NCI-H510A (cell line): Measurements from ENCODE around the gene DBX2.
"Not testable (repeated sequence)": the region's sequence is repeated elsewhere in the genome, so short reads cannot be mapped to it uniquely, and the experiment has no call there.

Experiments
- DNase-seq: peaks from one replicate; lab custom pipeline; 2025; lab: John Stamatoyannopoulos, UW

DBX2 gene

DNA sequence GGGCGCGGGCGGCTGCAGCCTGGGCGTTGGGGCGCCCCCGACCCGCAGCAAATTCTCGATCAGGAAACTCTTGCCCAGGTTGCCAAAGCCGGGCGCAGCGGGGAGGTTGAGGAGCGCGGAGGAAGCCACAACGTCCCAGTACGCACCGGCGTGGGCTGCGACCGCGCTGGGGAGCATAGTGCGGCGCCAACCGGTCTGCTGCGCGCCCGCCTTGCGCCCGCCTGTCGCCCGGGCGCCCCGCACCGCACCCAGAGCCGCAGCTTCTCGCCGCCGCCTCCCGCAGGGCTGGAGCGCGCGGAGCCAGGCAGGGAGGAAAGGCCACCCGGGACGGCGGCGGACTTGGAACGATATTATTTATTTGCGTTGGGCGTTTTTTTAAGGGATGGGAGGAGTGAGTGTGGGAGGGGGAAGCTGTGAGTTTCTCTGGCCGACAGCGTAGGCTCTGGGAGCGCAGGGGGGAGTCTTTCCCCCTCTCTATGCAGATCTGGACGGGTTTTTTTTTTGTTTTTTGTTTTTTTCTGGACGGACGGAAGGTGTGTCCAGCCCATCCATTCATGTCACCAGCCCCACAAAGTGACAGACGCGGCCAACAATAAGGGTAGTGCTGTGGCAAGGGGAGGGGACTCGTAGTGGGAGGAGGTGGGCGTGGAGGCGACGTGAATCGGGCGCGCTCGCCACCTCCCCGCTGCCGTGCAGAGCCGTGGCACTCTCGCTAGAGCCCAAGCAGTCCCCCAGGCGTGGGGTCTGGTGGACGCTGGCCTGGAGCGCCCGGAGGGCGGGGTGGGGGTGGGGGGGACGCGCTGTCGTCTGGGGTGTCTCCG lies at the start of gene DBX2:
Gene DBX2, minus strand, starts transcription at position 349 of the 821 bp plus-strand sequence. Its CDS starts 172 bp downstream, at position 177.
- no peak for DNase-seq

DNA sequence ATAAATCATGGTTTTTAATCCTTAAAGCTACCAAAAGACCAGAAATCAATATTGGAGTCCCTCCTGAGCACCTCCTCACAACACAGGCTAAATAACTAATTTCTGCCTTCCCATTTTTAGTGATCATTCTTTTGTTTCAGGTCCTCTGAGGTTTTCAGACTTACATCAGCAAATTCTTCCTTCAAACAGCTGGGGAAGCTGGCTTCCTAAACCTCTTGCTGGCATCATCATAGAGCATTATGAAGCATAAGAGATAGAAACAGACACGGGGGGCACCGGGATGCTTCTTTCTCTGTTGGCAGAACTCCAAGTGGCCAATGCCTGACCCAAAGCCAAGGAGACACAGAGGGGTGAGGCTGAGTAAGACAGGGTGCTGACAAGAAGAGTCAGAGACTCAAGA lies 47.9 kb upstream of the DBX2 start:
- no peak for DNase-seq

DNA sequence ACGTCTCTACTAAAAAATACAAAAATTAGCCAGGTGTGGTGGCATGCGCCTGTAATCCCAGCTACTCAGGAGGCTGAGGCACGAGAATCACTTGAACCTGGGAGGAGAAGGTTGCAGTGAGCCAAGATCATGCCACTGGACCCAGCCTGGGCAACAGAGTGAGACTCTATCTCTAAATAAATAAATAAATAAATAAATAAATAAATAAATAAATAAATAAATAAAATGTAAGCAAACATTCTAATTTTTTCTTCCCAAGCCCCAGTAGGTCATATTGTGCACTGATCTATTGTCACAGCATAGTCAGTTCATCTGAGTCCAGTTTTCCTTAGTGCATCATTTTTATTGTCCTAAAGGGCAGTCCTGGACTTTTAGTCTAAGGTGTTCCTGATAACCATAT lies 44.5 kb upstream of the DBX2 start:
- DNase-seq = not testable (repeated sequence)

DNA sequence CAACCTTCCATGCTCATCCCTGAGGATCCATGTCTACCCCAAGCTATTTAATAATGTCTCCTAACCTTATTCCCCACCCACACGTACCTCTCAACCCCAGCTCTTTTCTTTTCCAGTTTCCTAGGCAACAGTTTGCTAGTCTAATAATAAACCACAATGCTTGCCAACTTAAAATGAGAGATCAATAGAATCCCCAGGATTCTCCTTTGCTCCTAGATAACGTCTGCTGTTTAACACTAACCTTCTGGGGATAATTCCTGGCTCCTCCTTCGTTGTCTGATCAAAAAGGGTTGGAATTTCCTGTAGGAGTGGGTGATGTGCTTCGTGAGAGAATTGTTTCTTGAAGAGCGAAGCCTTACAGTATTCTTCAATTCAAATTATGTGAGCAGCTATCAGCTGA lies 42.2 kb upstream of the DBX2 start:
- DNase-seq = no peak

DNA sequence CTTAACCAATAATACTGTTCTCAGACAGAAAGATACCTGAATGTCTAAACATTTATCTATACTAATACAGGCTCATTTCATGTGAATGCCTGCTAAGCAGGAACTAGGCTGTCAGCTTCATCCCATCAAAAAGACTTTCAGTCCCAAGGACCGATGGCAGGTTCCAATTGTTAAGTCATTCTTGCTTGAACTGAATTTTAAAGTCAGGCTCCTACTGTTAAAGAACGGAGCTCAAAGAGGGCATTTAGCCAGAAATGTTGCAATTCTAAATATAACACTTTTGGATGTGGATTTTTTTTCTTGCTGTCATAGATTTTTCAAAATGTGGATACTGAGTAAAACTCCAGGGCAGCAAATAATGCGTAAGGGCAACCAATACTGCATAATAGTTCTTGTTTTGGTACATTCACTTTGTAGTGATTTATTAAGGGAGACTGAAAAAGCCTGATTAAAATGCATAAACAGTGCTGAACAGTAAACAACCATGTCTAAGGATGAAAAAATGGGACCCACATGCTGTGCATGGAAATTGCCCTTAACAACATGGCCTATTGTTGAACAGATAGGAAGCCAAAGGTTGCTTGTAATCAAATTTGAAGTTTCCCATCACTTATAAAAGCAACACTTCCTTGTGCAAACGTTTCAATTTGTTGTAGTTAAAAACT lies 38.6 kb upstream of the DBX2 start:
- DNase-seq = no peak

DNA sequence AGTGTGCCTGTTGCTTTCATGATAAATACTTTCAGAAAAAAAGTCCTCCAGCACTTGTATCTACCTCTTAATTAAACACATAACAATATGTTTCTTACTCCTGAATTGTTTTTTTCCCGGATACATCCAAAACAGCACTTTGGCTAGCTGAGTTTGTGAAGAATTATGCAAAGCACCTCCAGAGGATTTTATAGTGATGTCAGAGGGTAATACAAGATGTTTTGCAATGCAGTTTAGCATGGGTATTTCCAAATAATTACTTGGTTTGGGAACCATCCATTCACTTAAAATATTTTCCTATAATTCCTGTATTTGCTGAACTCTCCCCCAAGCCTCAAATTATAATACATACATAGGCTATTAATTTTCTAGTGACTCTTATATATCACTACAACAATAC lies 37.7 kb upstream of the DBX2 start:
- DNase-seq = no peak

DNA sequence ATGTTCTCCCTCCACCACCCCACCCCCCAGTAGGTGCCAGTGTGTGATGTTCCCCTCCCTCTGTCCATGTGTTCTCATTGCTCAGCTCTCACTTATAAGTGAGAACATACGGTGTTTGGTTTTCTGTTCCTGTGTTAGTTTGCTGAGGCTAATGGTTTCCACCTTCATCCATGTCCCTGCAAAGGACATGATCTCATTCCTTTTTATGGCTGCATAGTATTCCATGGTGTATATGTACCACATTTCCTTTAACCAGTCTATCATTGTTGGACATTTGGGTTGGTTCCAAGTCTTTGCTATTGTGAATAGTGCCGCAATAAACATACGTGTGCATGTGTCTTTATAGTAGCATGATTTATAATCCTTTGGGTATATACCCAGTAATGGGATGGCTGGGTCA lies 33.3 kb upstream of the DBX2 start:
- DNase-seq = not testable (repeated sequence)

DNA sequence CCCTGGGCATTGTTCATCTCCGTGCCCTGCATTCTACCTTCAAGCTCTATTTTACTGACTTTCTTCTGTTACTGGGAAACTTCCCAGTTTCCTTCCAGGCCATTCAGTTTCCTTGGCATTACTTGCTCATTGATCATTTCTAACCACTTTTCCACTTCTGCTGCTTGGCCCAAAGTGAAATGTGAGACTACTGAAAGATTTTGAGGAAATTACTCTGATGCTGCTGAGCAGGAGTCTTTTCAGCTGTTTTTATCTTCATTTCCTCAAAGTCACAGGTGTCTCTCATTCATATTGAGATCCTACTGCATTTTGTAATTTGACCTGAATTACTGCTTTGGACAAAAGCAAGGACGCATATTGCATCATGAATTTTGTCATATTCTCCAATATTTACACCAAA lies 26.4 kb upstream of the DBX2 start:
- no peak for DNase-seq

DNA sequence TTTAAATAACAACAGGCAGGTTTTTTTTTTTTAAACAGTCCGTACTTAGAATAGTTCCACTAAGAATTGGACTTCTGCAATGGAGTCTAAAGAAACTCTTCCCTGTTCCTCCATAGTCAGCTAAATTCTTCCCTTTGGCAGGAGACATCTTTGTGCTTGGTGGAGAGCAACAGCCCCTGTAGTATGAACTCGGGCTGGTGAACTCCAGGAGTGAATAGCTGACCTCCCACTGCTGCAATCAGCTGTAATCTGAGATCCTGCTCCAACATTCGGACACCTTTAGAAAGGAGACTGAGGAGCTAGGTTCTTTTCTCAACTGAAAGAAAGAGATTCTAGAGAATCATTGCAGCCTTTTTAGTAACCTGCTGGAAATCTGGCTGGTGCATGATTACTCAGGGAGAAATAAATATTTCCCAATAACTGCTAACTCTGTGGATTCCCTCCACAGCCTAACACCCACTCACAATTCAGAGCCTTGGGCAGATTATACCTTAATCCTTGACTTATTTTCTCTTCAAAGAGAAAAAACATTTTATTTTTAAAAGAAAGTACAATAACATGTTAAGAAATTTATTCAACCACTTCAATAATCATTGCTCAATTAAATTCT lies 25.6 kb upstream of the DBX2 start:
- no peak for DNase-seq

DNA sequence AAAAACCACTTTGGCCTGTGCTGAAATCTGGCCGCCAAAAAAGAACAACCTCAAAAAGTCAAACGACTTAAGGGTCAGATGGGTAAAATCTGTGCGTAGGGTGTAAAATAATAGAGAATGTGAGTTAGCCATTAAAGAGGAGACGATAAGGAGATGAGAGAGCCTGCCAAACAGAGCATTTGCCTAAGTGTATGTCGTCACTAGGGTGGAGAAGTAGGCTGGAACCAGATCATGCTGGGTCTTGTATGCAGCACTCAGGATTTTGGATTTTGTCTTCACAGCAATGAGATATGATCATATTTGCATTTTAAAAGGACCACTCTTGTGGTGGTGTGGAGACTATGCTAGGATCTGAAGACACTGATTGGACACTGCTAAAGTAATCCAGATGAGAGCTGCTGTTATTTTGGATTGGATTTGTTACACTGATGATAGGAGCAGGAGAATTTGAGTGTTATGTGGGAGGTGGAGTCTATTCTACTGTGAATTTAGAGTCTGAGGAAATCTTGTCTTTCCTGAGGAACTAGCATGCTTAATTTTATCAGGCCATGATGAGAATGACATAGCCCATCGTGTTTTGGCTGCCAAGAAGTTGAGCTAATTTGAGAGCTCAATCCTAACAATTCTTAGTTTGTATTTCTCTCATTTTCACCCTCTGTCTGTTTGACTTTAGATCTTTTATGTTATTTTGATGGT lies 24.8 kb upstream of the DBX2 start:
- DNase-seq = no peak

DNA sequence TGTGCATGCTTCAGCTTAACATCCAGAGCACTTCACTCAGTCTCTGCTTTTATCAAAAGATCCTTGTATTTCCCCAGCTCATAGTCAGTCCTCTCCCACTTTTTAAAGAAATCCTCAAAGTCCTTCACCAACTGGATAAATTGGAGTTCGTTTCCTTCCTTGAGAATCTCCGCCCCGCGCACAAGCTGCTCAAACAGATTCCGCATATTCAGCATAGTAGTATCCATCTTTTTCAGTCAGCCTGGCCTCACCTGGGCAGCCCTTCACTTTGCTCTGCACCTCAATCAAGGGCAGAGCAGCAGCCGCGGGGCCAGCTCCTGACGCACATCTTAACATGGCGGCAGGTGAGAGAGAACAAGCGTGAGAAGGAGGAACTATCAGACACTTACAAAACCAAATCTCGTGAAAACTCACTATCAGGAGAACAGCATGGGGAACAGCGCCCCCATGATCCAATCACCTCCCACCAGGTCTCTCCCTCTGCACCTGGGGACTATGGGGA lies 14.3 kb upstream of the DBX2 start:
- DNase-seq = no peak

DNA sequence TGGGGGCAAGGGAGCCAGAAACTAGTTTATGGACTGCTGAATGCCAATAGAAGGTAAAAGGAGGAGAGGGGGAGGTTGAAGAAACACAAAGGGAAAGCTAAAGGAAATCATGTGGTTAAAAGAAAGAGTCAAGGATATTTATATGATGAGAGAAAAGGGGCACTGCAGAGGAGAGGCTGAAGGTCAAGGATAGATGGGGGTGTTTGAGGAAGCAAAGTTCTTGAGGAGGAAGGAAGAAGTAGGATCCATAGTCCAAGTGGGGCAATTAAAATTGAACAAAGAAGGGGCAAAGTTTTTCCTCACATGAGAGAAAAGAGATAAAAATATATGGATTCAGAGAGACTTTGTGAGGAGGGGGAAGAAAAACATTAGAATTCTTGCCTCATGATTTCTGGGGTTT lies 10.1 kb upstream of the DBX2 start:
- DNase-seq = no peak

DNA sequence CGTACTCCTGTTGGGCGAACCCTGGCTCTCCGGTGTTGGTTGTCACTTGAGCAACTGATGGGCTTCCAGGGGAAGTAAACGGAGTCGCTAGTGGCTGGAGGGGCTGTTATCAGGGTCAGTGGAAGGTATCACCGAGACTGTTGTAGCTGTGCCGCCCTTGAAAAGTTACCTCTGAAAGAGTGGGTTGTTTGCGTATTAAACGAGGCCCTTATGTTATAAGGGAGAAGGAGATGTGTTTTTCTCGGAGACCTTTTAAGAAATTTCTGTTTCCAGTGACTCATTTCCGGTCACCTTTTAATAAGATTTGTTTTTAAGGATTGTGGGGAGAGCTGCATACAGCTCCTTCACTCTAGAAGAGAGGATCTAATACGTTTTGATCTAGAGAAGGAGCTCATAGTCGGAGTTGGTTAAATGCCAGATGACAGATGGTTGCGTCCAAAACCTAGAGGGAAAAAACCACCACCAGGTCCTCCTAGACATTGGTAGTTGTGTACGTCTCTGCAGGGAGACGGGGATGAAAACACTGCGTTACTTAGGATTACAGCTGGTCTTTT lies 750 bp upstream of the DBX2 start:
- no peak for DNase-seq

DNA sequence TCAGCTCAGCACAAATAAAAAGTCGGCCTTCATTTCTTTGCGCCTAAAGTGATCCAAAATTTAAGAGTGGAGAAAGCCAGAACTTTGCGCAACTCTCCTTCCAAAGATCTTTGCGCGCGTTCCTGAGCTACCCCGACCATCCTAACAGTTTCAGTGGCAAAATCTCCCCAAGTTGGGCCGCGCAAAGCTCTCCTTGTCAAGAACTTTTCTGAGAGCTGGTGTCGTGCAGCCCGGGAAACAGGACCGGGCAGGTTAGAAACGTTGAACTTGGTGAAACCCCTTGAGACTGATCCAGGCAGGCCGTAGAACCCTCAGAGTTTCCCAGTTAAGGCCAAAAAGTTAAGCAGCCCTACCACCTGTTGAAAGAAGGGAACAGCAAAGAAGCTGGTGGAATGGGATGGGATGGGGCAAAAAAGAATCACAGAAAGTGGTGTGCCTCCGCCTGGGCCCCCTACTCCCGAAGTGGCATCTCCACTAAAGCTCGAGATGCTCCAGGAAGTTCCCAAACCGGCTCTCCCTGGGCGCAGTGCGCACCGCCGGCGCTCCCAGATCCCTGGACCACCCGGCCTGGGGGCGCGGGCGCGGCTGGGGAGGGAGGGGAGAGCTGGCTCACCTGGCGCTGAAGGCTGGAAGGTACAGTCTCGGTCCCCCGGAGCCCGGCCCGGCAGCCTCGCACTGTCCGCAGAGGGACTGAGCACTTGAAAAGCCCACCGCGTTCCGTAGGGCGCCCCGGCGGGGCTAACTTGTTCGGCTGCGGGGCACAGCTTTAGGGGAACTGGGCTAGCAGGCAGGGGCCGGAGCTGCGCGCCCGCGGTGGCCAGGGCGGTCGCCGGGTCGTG lies 768 bp downstream of the DBX2 start:
- no peak for DNase-seq

DNA sequence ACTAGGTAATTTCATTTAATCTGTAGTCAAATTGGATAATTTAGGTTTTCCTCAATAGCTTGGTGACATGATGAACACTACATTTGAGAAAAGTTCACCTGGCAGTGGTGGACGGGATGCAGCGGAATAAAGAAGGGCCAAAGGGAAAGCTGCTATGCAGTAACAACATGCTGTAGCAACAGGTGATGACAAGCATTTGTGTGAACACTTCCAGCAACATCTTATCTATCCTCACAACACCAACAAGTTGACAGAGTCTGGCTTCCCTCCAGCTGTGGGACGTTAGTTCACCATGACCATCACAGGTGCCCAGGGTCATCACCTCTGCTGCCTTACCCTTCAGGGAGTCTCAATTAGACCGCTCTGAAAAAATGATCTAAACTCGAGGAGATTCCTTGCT lies 8.3 kb downstream of the DBX2 start:
- no peak for DNase-seq

DNA sequence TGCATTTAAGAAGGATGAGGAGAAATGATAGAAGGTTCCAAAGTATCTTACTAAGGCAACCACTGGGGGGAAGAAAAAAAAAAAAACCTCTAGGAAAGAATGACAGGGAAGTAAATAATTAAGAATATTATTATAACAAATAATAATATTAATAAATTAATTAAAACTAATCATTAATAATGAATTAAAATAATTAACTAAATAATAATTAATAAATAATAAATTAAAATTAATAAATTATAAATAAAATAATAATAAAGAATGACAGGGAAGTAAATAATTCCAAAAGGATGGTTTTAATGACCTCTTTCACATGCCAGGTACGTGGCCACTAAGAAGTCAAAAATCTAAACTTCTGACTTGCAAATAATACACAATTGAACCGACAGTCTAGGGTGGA lies 9.9 kb downstream of the DBX2 start:
- DNase-seq = no peak

DNA sequence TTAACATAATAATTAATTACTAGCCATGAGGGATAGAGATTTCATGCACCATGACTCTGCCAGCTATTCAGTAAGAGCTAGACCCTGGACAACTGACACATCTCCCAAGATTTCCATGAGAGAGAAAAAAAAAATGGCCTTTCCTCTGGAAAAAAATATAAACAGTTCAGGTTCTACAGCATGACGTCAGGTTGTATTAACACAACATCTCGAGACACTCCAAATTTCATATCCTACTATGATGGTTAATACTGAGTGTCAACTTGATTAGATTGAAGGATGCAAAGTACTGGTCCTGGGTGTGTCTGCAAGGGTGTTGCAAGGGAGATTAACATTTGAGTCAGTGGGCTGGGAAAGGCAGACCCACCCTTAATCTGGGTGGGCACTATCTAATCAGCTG lies 11.1 kb downstream of the DBX2 start:
- DNase-seq = no peak

DNA sequence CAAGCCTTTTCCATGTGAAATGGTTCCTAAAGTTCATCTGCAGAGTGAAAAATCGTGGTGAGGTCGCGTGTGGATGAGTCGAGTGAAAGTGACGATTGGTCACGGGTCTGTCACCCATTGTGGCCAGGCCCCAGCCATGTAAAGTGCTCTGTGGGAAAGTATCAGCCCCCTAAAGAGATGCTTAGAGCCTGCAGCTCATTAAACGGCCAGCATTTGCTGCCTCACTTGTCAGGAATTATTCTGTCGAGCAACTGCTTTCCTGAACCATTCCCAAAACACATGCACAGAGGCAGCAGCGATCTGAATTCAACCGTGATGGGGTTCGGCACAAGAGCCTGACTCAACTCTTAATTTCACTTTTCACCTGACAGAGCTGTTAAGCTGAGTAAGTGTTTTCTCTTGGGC lies 16.0 kb downstream of the DBX2 start:
- DNase-seq = no peak

DNA sequence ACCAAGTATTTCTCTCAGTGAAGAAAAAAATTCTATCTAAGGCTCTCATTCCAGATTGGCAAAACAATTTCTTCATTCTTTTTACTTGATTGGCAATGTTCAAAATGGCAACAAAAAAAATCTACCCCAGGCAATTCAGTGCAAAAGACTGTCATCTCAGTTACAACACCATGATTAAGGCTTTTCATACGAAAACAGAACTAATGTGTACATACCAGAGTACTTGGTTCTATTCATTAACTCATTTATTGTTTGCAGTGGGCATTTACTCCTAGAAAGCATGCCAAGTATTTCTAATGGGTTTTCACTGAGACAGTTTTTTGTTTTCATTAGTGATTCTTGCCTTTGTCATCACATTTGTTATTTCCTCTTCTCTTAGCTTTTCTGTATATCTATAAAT lies 33.0 kb downstream of the DBX2 start:
- DNase-seq = no peak

DNA sequence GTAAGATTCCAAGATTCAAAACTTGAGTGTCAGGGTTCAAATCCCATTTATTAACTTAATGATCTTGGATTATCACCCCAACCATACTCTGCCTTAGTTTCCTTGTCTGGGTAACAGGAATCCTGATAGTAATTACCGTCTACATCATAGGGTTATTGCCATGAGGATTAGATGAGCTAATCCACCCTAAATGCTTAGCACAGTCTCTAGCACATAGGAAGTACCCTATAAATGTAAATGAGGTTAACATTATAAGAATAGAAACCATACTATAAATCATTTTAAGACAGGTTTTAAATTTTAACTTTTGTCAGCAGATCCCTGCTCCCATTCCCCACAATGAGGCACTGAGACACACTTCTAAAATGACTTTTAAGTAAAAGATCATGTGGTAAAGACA lies 36.5 kb downstream of the DBX2 start:
- no peak for DNase-seq

DNA sequence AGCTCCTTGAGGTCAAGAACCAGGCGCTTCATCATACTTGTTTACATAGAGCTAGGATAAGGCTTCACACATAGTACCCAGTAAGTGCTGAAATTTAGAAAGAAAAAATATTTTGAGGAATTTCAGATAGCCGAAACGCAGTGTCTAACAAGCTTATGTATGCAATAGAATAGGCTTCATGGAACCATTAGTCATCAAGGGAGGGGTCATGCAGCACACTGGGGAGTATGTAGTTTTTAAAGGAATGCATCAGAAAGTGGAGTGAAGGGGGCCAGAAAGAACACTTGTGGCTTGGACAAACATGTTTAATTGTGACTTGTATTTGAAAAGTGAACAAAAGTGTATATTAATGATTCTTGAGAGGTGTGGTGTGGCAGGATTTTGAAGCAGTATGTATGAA lies 38.1 kb downstream of the DBX2 start:
- DNase-seq = no peak
